HG03045 (cell line): Measurements from ENCODE around the gene MSL1.

ENCODE experiments used
- ATAC-seq: cut with Tn5 transposase; IDR thresholded peaks from one replicate; pipeline ENCODE4 v1.9.1; 2021; ENCODE audit warnings: mild to moderate bottlenecking, moderate library complexity; ENCODE audit not compliant: unreplicated experiment

The MSL1 gene

DNA sequence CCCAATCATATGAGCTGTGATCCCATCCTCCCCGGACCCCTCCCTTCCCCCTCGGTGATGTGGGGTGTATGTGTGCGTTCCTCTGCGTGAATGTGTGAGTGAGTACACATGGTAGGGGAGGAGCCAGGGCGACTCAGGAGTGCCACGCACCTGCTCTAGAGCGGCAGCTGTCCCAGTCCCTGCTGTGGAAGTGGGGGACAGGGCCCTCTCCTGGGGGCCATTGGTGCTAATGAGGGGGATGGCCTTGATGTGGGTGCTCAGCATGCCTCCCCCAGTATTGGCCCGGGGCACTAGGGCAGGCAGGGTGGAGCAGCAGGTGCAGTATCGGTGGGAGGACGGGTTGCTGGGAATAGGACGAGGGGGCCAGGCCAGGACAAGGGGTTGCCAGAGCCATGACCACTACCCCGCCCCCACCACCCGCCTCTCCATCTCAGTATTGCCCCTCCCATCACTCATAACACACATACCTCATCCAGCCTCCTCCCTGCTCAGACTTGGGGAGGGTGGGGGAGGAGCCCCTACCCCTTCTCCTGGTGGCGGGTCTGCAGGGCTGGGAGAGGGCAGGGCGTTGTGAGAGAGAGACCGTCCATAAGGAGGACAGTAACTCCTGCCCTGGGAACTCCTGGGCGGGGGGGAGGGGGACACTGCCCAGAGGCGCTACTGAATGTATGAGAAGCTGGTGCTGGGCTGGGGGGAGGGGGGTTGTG is 29.9 kb upstream of the MSL1 start:
- ATAC-seq: no peak

DNA sequence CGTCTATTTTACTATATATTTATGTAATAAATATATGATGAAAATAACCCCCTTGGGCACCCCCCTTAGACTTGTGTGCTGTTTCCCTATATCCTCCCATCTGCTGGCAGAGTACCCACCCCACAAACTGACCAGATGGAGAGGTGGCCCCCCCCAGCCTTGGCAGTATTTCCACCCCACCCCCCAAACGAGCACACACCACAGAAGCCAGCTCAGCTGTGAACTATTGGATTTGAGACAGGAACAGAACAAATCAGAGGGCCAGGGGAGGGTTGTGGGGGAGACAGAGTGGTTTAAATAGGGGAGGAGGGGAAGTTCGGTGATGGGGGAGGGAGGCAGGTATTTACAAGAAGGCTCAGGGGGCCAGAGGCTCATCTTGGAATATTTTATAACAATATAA is 29.2 kb upstream of the MSL1 start:
- ATAC-seq: no peak

DNA sequence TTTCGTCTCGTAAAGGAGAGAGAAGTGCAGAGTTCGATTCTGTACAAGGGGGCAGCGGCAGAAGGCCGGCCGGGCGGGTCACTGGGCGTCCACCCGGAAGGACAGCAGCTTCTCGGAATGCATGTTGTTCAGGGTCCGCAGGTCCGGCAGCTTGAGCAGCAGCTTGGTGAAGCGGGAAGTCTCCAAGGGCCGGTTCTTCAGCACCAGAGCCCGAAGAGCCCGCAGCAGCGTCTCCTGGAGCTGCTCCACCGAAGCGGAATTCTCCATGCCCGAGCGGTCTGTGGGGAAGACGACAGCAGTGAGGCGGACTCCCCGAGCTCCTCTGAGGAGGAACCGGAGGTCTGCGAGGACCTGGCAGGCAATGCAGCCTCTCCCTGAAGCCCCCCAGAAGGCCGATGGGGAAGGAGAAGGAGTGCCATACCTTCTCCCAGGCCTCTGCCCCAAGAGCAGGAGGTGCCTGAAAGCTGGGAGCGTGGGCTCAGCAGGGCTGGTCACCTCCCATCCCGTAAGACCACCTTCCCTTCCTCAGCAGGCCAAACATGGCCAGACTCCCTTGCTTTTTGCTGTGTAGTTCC is 28.7 kb upstream of the MSL1 start:
- ATAC-seq: no peak

DNA sequence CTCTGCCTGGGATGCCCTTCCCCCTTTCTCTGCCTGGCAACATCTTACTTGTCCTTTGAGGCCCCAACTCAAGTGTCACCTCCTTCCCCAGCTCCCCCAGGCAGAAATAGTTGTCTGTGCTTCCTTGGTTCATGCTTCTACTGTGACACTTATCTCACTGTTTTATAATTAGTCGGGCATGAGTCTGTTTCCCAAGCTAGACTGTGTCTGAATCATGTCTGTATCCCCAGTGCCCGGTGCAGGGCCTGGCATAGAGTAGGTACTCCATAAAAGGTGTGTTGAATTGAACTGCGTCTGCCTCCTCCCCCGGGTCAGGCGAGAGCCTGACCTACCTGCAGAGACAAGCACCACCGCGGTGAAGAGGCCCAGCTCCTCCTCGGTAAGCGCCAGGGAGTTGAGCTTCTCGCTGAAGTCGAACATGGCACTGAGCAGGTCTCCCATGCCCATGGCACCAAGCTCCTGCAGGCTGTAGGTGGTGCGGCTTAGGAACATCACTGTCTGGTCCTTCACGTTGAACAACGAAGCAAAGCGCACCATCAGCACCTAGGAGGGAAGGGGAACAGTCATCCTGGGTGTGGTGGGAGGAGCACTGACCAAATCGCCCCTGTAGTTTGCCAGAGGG is 28.1 kb upstream of the MSL1 start:
- no peak for ATAC-seq

DNA sequence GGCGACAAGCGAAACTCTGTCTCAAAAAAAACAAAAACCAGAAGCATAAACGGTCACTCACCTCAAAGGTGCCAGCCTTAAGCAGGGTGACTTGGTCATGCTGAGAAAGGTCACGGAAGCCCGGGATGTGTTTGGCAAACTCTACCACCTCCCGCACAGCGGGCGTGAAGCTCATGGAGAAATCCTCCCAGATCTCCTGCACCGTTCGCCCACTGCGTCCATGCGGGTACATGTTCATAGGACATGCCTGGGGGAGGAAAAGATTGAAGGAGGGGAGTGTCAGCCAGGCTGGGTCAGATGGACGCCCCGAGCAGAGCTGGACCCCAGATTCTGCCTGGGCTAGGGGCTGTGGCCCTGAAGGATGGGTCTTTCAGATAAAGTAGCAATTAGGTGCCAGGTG is 26.9 kb upstream of the MSL1 start:
- ATAC-seq: no peak

GRCh38 chr17:40095351-40095943 is 26.3 kb upstream of the MSL1 start:
- ATAC-seq: no peak

GRCh38 chr17:40095944-40096791 is 25.6 kb upstream of the MSL1 start:
- no peak for ATAC-seq

DNA sequence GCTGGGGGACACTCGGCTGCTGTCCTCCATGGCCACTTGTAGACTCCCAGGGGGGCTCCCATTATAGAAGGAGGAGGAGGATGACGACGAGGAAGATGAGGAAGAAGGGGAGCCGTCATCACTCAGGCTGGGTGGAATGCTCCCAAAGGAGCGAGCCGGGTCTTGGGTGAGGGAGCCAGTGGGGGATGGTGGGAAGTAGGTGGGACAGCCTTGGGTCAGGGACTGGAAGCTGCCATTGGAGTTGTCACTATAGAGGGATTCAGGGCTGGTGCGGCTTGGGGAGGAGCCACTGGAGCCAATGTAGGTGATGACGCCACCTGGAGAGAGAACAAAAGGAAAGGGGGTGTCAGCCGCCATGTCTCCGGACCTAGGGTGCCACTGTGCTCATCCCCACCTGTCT is 24.7 kb upstream of the MSL1 start:
- ATAC-seq: no peak

DNA sequence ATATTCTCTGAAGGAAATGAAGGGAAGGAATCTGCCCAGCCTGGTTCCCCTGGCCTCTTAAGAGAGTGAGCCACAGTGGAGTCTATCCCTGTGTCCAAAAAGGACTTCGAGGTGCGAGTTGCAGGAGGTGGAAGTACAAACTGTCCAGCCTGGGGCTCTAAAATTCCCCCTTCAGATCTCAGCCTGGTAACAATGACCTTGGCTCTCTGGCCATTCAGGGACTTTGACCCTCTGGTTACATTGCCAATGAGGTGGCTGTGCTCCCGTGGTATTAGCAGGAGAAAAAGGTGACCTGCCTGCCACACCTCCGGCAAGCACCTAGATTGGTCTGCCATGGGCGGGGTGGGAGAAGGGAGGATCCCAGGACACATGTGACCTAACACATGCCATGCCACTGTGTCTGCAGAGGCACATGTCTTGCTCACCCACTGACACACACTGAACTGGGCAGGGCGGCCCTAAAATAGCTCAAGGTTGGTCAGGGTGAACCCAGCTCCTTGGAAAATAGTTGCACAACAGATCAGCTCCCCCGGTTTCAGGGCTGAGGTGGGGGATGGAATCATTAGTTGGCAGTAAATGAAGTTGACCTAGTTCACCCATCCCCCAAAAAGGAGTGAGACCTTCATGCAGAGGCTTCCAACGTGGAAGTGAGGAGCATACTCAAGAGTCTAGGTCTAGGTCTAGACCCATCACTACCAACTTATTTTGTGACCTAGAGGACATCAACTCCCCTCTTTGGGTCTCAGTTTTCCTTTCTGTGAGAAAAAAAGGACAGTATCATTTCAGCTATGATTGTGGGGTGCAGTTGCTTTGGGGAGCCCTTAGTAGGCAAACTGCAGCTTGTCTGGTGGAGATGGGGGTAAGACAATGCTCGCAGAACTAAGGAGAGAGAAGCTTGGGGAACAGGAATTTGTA is 23.6 kb upstream of the MSL1 start:
- ATAC-seq: no peak

GRCh38 chr17:40098846-40099618 is 22.7 kb upstream of the MSL1 start:
- ATAC-seq: peak; percentile 66

DNA sequence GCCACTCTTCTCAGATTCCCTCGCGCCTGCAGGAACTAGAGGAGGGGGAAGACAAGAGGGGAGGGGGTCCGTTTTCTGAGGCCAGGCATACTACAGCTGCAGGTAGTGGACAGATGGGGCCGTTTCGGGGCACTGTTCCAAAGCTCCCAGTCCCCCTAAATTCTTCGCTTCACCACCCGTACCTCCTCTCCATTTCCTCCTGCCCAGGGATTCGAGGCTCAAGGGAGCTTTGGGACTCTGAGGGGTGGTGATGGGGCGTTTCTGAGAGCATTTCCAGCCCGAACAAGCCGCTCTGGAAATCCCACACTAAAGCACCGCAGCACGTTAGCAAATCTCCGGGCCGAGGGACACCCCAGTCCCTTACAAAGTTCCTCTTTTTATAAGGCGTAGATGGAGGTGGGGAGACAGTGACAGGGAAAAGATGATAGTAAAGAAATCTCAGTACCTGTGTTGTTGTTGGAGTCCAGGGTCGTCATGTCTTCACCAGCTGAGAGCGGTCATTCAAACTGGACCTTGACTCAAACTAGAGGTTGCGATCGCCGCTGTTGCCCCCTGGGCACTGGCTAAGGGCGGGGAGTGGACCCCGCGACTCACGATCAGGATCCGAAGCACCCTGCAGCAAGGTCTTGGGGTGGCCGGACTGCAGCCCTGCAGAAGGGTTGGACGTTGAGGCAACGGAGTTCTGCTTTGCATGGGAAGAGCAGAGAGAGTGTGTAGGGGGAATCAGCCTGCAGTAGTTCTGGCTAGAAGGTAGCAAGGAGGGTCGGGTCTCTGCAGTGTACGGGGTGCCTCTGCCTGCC is 22.0 kb upstream of the MSL1 start:
- ATAC-seq: no peak

DNA sequence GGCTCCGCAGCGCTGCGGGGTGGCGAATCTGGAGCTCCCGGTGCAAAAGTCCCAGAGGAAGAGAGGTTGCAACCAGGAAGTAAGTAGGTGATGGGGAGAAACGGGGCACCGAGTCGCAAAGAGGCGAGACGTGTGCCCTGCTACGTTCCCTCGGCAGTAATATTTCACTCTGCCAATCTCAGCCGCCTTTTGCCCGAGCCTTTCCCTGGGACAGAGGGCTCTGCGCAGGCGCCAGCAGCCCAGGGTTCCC is 21.4 kb upstream of the MSL1 start, which contains the start of gene NR1D1:
NR1D1 (minus strand) TSS at position 171 of the 250 bp plus-strand sequence. CDS start 495 bp downstream, outside the sequence.
- no peak for ATAC-seq

DNA sequence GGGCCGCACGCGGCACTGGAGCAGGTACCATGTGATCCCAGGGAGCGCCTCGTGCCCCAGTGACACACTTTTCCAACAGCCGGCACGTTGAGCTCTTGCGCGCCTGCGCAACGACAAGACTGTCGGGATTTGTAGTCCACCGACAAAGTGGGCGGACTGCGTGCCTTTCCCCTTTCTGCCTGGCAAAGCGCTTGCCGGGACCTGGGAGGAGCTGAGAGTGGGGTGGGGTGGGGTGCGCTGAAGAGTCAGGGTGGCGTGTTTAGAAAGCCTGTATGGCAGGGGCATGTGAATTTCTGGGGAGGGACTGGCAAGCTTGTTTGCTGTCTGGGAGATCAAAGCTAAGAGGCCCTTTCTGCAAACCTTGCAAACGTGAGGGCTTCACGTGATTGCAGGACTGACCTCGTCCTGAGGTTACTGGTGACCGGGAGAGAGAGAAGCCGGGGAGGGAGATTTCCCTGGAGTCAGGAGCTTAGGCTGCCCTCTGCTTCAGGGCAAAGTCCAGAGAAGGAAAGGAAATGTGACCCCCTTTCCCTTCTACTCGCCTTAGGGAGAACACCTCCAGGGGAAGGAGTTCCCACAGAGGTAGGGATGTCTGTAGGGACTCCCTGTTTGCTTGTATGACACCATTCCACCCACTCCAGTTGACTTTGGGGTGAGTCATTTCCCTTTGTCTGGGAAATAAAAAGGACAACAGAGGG is 21.0 kb upstream of the MSL1 start:
- no peak for ATAC-seq

DNA sequence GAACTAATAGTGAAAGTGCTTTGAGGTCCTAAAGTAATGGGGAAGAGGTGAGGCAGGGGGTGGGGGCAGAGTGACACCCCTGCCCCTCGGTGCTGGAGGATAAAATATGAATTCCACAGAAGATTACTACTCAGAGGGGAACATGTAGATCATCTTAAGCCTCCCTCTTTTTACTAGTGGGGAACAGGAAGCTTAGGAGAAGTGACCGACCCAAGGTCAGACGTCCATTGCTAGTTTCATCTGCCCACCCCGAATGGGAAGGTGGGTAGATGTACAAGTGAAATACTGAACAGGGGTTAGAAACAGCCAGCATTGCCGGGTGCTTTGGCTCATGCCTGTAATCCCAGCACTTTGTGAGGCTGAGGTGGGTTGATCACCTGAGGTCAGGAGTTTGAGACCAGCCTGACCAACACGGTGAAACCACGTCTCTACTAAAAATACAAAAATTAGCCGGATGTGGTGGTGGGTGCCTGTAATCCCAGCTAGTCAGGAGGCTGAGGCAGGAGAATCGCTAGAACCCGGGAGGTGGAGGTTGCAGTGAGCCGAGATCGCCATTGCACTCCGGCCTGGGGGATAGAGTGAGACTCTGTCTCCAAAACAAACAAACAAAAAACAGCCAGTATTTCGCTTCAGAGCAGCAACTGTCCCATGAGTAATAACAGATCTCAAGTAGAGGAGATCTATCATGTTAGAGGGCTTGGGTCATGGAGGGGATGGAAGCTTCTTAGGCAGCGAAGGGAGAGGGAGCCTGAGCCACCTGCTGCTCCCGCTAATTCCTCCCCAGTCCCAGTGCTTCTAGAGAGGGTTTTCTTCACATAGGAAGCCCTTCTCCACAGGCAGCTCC is 20.2 kb upstream of the MSL1 start:
- no peak for ATAC-seq

GRCh38 chr17:40103071-40103661 is 18.6 kb upstream of the MSL1 start:
- ATAC-seq: no peak

GRCh38 chr17:40103688-40104087 is 18.1 kb upstream of the MSL1 start:
- no peak for ATAC-seq
